ENCODE data around the gene MECR. TPM values are rescaled to one million over a fixed set of nuclear protein-coding genes. Genes with fewer than 3 reads are reported as not detected.

Gene MECR
- total and polyA plus RNA-seq, 2 experiments from 2014 or later = 25.7 to 32.3 TPM

- H3K36me3 Mint-ChIP-seq (ENCODE audit: low read depth) = no peaks in the 10 kb centered on the region; the same call in 2 of the 3 replicates
- peak overlapping the region; percentile 38; the same call in 1 of the 2 replicates for H3K4me2 ChIP-seq
These were observed 17.7 kb upstream of the MECR start for GRCh38 chr1:29248409-29248808.

GRCh38 chr1:29247571-29248273 is 17.0 kb upstream of the MECR start:
- H2AFZ ChIP-seq = no peak overlapping the region
- Mint-ChIP-seq H3K27ac (peak overlapping the region; percentile 76), H3K4me3 (no peak overlapping the region), H3K4me1 (peaks cover 37% of the 10 kb centered on the region), H3K36me3 (ENCODE audit: low read depth) (no peaks in the 10 kb centered on the region; the same call in 2 of the 3 replicates), H3K27me3 (ENCODE audit: insufficient read depth, low read depth, poor library complexity) (peaks cover 12% of the 10 kb centered on the region), H3K9me3 (no peaks in the 10 kb centered on the region; the same call in 2 of the 3 replicates)
- ATAC-seq (no peak), DNase-seq (ENCODE audit: low spot score) (no peak)
- no peaks in the 10 kb centered on the region for H3F3A ChIP-seq (replicated peaks; ENCODE audit: low read depth)
- no peak overlapping the region for H3K4me2 ChIP-seq
- H3K36me3 ChIP-seq (ENCODE audit: insufficient read depth) = no peaks in the 10 kb centered on the region
- no peaks in the 10 kb centered on the region for H3K9me2 ChIP-seq (ENCODE audit: insufficient read depth)
- H3K27me3 ChIP-seq (ENCODE audit: insufficient read depth) = no peaks in the 10 kb centered on the region
- no peak overlapping the region for H3K27ac ChIP-seq (ENCODE audit: low read depth)
- H3K79me2 ChIP-seq (replicated peaks; ENCODE audit: insufficient read depth) = no peaks in the 10 kb centered on the region
- no peaks in the 10 kb centered on the region for H4K20me1 ChIP-seq (replicated peaks; ENCODE audit: insufficient read depth)
- H3K4me1 ChIP-seq (ENCODE audit: insufficient read depth) = peaks cover 29% of the 10 kb centered on the region
- no peak overlapping the region for H3K4me3 ChIP-seq
- TF ChIP-seq JUNB (IDR thresholded peaks at IDR 0.05; ENCODE audit: unreplicated experiment) (no peak), ZNF331 (CRISPR knock-in tag; IDR thresholded peaks at IDR 0.05; ENCODE audit: low read depth) (no peak), EZH2phosphoT487 (IDR thresholded peaks at IDR 0.05; ENCODE audit: unreplicated experiment) (no peak), ETS1 (IDR thresholded peaks at IDR 0.05) (no peak), CTCF (conservative IDR thresholded peaks at IDR 0.05; ENCODE audit: low read depth in 2 of 2) (no peak), EZH2 (IDR thresholded peaks at IDR 0.05; ENCODE audit: low read depth, unreplicated experiment) (no peak), REST (IDR thresholded peaks at IDR 0.05; ENCODE audit: unreplicated experiment) (no peak), NANOG (IDR thresholded peaks at IDR 0.05; ENCODE audit: borderline replicate concordance) (no peak), STAT1 (IDR thresholded peaks at IDR 0.05; ENCODE audit: unreplicated experiment) (no peak), CREB1 (CRISPR knock-in tag; IDR thresholded peaks at IDR 0.05; ENCODE audit: low read depth) (no peak), ZNF114 (CRISPR knock-in tag; IDR thresholded peaks at IDR 0.05) (no peak)

More at GRCh38 chr1:29248409-29248808, 17.7 kb upstream of the MECR start:
- peaks cover 29% of the 10 kb centered on the region for H3K4me1 ChIP-seq (ENCODE audit: insufficient read depth)
- TF ChIP-seq CTCF (conservative IDR thresholded peaks at IDR 0.05; ENCODE audit: low read depth in 2 of 2) (no peak), CREB1 (CRISPR knock-in tag; IDR thresholded peaks at IDR 0.05; ENCODE audit: low read depth) (no peak), EZH2phosphoT487 (IDR thresholded peaks at IDR 0.05; ENCODE audit: unreplicated experiment) (no peak), EZH2 (IDR thresholded peaks at IDR 0.05; ENCODE audit: low read depth, unreplicated experiment) (no peak), ZNF114 (CRISPR knock-in tag; IDR thresholded peaks at IDR 0.05) (no peak)
- 0 out of 3 replicates have a peak overlapping the region, but pooled peaks have one; percentile 9 for H3K4me3 Mint-ChIP-seq
- no peaks in the 10 kb centered on the region for H3K79me2 ChIP-seq (replicated peaks; ENCODE audit: insufficient read depth)
- no peaks in the 10 kb centered on the region for H4K20me1 ChIP-seq (replicated peaks; ENCODE audit: insufficient read depth)
- no peaks in the 10 kb centered on the region; the same call in 2 of the 3 replicates for H3K9me3 Mint-ChIP-seq
- no peak overlapping the region for H3K4me3 ChIP-seq
- H3K27me3 Mint-ChIP-seq (ENCODE audit: insufficient read depth, low read depth, poor library complexity) = peaks cover 14% of the 10 kb centered on the region
- H3K4me1 Mint-ChIP-seq = peaks cover 37% of the 10 kb centered on the region
- H3K36me3 ChIP-seq (ENCODE audit: insufficient read depth) = no peaks in the 10 kb centered on the region
- ATAC-seq (no peak), DNase-seq (ENCODE audit: low spot score) (no peak)
- H2AFZ ChIP-seq = no peak overlapping the region
- peak overlapping the region; percentile 88 for H3K27ac Mint-ChIP-seq
- H3K9me2 ChIP-seq (ENCODE audit: insufficient read depth) = no peaks in the 10 kb centered on the region
- H3K27ac ChIP-seq (ENCODE audit: low read depth) = no peak overlapping the region
- no peaks in the 10 kb centered on the region for H3K27me3 ChIP-seq (ENCODE audit: insufficient read depth)
- no peaks in the 10 kb centered on the region for H3F3A ChIP-seq (replicated peaks; ENCODE audit: low read depth)
